WTC11 (cell line): ENCODE results near the gene TBC1D1.

ENCODE experiments used
- CREM ChIP-seq: sonication (generic); formaldehyde crosslinking; IDR thresholded peaks from 2 replicates; pipeline ENCODE4 v1.8.1; 2022; ENCODE audit warnings: mild to moderate bottlenecking, missing genetic modification reagents, moderate library complexity
- FOXK1 ChIP-seq: sonication (generic); formaldehyde crosslinking; IDR thresholded peaks from 2 replicates; pipeline ENCODE4 v1.8.0; 2022; ENCODE audit warnings: mild to moderate bottlenecking, moderate library complexity, missing genetic modification reagents
- NFE2L1 ChIP-seq: sonication (generic); formaldehyde crosslinking; IDR thresholded peaks from 2 replicates; pipeline ENCODE4 v1.8.1; 2023; ENCODE audit warnings: missing genetic modification reagents
- TEAD1 ChIP-seq: sonication (generic); formaldehyde crosslinking; IDR thresholded peaks from 2 replicates; pipeline ENCODE4 v1.8.0; 2022; ENCODE audit warnings: mild to moderate bottlenecking, missing genetic modification reagents
- TF ChIP-seq, protein P1 (sequence below): sonication (generic); formaldehyde crosslinking; conservative IDR thresholded peaks from 2 replicates; pipeline ENCODE4 v1.8.1; 2022; ENCODE audit warnings: mild to moderate bottlenecking, missing genetic modification reagents
- TF ChIP-seq, protein P2 (sequence below): sonication (generic); formaldehyde crosslinking; IDR thresholded peaks from 2 replicates; pipeline ENCODE4 v1.8.1; 2022; ENCODE audit warnings: low read depth, missing genetic modification reagents, borderline replicate concordance
- TF ChIP-seq, protein P3 (sequence below): fragments of 200-600 bp; IDR thresholded peaks from 2 replicates; pipeline ENCODE4 v1.8.0; 2022; ENCODE audit warnings: antibody characterized with exemption
- TF ChIP-seq, protein P4 (sequence below): sonication (generic); formaldehyde crosslinking; IDR thresholded peaks from 2 replicates; pipeline ENCODE4 v1.8.1; 2022; ENCODE audit warnings: mild to moderate bottlenecking, moderate library complexity, missing genetic modification reagents
- TF ChIP-seq, protein P5 (sequence below): fragments of 250-450 bp; sonication (Bioruptor Pico); conservative IDR thresholded peaks from 2 replicates; pipeline ENCODE4 v1.9.0; 2021; ENCODE audit warnings: mild to moderate bottlenecking

DNA sequence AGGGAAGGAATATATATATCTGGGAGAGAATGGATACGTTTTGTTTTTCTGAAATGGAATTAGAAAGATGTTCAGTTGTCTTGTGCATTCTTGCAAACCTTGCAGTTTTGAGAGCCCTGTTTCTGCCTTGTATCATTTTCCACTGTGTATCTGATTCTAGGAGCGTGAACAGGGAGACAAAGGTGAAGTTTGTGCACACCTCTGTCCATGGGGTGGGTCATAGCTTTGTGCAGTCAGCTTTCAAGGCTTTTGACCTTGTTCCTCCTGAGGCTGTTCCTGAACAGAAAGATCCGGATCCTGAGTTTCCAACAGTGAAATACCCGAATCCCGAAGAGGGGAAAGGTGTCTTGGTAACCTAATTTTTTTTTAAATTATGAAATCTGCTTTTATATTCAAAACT, 46.7 kb upstream of the TBC1D1 start:
- TF ChIP-seq, protein P1, sequence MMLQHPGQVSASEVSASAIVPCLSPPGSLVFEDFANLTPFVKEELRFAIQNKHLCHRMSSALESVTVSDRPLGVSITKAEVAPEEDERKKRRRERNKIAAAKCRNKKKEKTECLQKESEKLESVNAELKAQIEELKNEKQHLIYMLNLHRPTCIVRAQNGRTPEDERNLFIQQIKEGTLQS: no peak
- TF ChIP-seq, protein P2, sequence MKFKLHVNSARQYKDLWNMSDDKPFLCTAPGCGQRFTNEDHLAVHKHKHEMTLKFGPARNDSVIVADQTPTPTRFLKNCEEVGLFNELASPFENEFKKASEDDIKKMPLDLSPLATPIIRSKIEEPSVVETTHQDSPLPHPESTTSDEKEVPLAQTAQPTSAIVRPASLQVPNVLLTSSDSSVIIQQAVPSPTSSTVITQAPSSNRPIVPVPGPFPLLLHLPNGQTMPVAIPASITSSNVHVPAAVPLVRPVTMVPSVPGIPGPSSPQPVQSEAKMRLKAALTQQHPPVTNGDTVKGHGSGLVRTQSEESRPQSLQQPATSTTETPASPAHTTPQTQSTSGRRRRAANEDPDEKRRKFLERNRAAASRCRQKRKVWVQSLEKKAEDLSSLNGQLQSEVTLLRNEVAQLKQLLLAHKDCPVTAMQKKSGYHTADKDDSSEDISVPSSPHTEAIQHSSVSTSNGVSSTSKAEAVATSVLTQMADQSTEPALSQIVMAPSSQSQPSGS: no peak
- TF ChIP-seq, protein P3, sequence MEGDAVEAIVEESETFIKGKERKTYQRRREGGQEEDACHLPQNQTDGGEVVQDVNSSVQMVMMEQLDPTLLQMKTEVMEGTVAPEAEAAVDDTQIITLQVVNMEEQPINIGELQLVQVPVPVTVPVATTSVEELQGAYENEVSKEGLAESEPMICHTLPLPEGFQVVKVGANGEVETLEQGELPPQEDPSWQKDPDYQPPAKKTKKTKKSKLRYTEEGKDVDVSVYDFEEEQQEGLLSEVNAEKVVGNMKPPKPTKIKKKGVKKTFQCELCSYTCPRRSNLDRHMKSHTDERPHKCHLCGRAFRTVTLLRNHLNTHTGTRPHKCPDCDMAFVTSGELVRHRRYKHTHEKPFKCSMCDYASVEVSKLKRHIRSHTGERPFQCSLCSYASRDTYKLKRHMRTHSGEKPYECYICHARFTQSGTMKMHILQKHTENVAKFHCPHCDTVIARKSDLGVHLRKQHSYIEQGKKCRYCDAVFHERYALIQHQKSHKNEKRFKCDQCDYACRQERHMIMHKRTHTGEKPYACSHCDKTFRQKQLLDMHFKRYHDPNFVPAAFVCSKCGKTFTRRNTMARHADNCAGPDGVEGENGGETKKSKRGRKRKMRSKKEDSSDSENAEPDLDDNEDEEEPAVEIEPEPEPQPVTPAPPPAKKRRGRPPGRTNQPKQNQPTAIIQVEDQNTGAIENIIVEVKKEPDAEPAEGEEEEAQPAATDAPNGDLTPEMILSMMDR: no peak
- TF ChIP-seq TEAD1 (CRISPR knock-in tag): no peak
- TF ChIP-seq NFE2L1 (CRISPR knock-in tag): no peak
- TF ChIP-seq FOXK1 (CRISPR knock-in tag): no peak
- TF ChIP-seq, protein P4, sequence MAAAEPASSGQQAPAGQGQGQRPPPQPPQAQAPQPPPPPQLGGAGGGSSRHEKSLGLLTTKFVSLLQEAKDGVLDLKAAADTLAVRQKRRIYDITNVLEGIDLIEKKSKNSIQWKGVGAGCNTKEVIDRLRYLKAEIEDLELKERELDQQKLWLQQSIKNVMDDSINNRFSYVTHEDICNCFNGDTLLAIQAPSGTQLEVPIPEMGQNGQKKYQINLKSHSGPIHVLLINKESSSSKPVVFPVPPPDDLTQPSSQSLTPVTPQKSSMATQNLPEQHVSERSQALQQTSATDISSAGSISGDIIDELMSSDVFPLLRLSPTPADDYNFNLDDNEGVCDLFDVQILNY (CRISPR knock-in tag): no peak
- TF ChIP-seq, protein P5, sequence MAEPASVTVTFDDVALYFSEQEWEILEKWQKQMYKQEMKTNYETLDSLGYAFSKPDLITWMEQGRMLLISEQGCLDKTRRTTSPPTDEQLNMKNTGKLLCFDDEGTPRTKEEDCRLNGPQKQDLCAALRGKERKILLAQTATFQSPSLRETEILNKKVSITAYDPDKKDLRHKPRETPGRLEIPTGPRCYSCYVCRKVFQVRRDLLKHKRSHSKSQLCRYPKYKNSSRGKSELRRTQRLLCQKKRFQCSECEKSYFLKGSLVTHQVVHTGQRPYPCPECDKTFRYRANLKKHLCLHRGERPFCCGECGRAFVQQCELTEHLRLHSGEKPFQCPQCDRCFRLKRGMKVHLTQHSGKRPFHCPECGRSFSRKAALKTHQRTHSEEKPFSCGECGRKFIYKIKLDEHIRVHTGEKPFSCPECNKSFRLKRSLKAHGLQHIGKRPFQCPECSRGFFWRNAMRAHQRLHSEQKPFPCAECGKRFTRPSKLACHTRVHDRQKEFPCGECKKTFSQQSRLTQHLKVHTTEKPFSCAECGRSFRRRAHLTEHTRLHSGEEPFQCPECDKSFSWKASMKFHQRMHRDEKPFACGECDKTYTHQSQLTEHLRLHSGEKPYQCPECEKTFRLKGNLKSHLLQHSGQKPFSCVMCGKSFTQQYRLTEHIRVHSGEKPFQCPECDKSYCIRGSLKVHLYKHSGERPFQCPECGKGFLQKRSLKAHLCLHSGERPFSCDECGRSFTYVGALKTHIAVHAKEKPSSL (CRISPR knock-in tag): no peak
- no peak for TF ChIP-seq CREM (CRISPR knock-in tag)
